SKM-1 (cell line): ENCODE results near the gene PGGT1B.
"Not testable (repeated sequence)": the region's sequence is repeated elsewhere in the genome, so short reads cannot be mapped to it uniquely, and the experiment has no call there.

ENCODE experiments used
- DNase-seq: peaks from one replicate; lab custom pipeline; 2025; ENCODE audit not compliant: unreplicated experiment; lab: John Stamatoyannopoulos, UW

The PGGT1B gene

DNA sequence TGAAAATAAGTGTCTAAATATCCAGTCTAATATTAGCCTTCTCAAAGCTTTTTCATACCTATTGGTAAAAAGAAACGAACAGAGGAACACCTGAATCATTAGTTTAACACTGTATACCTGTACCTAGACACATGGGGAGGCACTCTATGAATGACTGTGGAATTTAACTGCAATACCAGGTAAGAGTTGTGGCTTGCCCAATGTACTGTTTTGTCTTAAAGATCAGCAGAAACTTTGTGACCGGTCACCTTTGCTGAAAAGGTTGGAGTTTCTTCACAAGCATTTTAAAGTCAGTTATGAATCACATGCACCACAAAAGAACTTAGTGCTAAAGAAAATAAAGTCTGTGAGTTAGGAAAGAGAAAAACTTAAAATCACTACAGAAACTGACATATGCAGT, 2.4 kb downstream of the PGGT1B start:
- DNase-seq = no peak

DNA sequence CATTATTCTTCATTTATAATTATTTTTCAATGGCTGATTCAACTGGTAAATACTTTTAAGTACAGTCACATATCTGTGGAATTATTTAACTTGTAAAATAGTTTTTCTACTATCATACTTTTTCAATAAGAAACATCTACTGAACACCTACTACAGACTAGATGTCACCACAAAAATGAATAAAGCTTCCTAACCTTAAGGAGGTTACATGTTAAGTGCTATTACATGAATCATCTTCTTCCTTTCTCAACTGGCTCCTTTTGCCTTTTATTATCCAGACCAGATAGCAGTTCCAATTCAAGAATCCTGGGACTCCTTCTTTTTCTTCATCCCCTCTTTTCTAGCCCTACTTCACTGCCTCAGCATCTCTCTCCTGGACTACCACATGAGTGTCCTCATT, 4.7 kb downstream of the PGGT1B start:
- DNase-seq = no peak

DNA sequence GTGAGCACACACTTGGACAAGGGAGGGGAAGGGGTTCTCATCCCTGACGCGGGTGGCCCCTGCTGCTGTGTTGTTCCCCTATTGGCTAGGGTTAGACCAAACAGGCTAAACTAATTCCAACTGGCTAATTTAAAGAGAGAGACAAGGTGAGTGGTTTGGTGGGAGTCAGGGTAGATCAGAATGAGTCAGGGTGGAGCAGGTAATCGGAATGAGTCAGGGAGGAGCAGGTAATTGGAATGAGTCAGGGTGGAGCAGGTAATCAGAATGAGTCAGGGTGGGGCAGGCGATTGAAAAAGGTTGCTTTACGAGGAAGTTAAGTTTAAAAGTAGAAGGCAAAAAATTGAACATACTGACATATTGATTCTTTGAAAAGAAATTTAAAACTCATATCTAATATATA, 13.3 kb downstream of the PGGT1B start:
- not testable (repeated sequence) for DNase-seq

DNA sequence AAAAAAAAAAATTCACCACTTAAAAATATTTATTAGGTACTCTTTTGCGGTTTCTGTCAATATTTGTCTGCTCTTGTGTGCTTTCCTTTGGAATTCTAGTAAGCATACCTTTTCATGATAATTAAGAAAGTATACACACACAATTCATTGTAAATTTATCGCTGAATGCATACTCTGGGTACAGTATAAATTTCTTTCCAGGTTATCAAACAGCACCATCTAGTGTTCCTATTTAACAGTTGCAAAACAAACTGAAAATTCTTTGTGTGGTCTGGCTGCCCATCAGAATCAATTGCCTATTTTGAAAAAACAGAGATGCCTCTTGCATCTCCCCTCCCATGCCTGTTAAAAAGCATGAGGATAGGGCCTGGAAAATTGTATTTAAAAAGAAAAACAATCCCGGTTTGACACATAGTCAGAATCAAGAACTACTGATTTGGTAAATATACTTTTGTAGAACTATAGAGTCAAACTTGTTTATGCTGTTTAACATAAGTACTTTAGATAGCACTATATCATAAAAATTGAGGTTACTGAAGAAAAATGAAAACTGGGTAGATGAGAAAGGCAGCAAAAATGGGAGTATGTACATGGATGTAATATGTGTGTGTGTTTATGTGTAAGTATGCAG, 16.2 kb downstream of the PGGT1B start:
- DNase-seq = no peak

DNA sequence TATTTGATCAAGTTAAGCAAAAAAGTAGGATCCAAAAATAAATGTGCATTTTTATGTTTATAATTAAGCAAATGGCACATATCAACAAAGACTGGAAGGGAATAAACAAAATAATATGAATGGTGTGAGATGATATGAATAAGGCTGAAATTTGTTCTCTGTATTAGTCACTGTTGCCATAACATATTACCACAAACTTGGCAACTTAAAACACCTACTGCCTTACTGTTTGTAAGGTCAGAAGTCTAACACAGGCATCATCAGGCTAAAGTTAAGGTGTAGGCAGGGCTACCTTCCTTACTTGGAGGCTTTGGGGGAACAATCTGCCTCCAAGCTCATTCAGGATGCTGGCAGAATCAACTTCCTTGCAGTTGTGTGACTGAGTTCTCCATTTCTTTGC, 19.3 kb downstream of the PGGT1B start:
- no peak for DNase-seq

DNA sequence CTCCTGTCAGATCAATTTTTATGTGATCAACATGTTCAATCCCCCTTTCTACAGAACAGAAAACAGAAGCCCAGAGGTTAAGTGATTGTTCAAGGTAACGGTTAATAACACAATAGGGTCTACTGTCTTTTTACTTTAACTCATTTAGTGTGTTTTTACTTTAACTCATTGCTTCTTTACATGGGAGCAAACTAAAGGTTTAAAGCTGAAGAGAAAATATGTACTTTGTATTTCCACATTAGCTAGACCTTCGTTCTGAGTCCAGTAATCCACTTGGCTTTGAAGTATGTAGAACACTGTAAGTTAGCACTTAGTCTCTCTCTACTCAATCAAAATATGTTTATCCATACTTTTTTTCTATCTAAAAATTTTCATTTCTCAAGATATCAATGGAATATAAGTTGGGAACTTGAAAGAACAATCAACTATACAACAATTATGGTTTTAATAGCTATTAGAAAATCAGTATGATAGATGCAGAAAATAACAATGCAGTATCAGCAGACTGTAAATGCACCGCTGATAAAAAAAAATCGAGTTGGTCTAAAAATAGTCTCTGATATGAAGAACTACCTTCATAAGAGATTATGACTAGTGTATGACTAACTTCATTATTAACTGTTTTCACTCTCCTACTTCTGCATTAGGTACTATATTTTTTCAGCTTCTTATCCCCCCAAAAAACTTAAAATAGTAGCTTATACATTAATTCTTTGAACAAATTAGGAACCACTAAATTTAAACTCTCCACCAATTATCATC, 20.6 kb downstream of the PGGT1B start:
- no peak for DNase-seq

DNA sequence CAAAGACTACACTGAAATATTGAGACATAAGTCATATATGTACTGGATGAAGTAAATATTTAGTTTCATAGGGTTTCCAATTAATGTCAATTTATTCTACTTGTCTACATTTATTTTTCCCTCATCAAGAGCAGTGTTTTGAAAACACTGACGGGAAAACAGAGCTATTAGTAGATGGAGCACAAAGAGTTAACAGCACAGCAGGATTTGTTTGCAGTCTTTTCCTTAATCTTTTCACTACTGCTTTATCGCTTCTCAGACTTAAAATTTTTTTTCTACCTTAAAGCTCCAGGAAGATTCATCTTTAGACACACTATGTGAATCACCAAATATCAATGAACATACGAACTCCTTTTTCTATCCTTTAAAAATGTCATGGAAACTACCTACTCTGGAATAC, 25.6 kb downstream of the PGGT1B start:
- no peak for DNase-seq

DNA sequence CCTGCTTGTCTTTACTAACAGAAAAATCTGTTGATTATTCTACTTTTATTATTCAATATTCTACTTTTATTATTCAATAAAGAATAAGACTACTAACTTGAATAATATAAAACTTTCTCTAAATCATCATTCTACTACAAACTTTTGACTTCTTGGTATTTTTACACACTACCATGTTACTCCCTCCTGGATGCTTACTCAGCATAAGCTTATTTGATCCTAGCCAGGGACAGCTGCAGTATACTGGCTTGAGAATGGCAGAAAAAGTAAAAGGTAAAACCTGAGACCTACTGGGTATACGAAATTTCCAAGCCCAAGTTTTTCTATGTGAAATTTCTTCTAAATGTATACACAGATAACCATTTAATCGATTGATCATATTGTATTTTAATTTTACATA, 26.1 kb downstream of the PGGT1B start:
- no peak for DNase-seq

DNA sequence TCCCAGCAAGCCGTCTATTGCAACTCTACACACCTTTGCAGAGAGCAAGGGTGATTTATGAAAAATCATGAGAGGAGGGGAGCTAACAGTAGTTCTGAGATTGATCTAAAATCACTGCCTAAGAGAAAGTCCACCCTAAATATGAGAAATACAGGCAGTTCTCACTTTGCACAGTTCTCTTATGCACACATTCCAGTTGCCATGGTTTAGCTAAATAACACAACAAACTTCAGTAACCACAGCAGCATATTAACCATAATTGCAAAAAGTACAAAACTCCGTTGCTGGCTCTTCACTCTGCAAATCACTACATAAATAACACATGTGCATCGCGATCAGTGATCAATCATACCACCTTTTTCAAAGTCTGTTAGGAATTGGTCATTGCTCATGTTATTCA, 31.1 kb downstream of the PGGT1B start:
- DNase-seq = no peak

DNA sequence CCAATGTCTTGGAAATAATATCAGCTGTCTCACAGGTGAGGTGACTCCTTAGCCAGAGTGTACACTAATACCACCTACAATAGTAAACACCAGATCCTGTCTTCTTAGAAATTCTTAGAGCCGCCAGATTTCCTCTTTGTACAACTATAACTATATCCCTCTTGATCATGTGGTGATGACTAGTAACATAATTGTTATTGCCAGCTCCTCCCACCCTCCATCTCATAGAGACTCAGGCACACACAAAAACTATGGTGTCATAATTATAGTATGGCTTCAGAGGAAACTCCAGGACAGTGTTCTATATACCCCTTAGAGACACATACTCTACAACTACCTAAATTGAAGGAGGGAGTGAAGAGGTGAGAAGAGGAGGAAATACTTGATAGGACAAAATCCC, 33.1 kb downstream of the PGGT1B start:
- DNase-seq = no peak

DNA sequence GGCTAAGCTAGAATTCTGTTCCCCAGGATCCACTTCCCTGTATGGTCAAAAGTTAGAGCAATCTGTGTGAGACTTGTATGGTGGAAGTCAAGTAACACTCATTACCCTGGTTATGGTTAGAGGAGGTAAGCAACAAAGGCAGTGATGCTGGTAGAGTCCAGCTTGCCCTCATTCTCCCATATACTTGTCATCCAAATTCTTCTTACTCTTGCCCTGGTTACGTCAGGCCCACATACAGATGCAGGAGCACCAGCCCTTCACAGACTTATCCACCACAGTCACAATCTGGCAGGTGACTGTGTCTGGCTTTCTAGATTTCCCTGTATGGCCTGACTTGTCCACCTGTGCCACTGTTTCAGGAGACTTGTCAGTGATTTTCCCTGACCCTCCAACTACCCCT, 35.4 kb downstream of the PGGT1B start:
- DNase-seq = no peak

DNA sequence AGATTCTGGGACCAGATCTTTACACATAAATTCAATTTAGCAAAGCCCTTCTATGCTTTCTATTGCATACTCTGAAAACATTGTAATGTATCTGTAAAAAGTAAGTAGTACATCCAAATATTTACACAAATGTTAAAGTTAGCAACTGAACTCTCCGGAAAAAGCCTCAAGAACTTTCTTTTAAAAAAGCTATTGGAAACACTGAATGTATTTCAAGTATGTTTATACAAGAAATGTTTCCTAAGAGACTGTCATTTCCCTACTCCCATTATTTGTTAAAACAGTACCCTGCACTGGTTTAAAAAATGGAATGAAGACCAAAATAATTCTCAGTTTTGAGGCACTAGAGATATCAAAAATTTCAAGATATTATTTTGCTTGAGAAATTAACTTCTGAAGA, 48.1 kb downstream of the PGGT1B start:
- DNase-seq = no peak

DNA sequence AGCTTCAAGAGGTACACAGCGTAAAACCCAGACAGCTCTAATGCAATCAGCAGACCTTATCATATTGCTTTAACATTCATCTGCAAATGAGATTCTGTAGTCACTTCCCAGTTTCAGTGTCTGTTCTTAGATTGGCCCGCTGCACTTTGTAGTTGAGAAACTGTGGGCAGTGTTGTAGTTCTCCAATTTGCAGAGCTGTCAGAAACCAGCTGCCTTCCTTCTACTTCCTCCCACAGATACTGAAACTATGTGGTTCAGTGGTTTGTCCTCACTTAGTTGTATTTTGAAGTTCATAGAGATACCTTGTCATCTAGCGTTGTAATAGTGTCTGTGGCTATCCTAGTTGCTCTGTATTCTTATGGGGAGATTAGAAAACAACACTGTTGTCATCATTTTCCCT, 53.4 kb downstream of the PGGT1B start:
- DNase-seq = peak; percentile 94

DNA sequence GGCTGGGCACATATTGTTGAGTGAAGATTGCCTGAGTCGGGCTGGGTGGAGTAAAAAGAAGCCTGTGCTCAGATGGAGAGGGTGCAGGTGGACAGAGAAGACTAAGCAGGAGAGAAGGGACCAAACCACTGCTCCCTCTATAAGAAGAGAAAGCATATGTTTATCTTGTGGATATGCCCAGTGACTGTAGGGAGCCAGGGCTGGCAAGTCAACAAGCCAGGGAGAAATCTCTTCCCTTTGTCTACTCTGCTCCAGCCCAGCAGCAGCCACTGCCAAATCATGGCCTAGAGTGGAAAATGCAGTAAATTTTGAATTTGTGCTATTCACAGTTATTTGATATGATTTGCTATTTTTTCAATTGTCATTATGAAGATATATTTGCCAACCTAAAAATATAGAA, 59.7 kb downstream of the PGGT1B start:
- DNase-seq = no peak

DNA sequence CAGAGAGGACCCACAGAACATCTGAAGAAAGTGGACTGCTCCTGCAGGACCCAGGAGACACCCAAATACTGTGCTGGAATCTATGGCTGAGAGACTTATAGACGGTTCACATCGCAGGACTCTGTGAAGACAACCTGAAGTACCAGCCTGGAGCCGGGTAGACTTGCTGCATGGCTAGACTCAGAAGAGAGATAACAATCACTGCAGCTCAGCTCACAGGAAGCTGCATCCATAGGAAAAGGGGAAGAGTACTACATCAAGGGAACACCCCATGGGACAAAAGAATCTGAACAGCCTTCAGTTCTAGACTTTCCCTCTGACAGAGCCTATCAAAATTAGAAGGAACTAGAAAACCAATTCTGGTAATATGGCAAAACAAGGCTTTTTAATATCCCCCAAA, 66.5 kb downstream of the PGGT1B start:
- DNase-seq = no peak

DNA sequence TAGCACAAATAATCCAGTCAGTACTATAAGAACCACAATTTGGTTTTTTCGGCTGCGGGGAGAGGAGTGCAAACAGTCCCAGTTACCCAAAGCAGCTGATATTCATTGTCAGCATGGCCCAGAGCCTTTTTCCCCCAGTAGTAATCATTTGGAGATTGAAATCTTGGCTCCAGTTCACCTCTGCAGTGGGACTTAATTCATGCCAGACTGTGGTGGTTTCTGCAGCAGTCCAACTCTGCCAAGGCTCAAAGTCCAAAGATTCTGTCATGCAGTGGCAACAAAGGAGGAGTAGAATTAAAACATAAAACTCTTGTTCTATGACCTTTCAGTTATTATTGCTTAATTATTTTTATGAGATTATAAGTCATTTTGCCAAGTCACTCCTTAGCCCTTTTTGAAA, 68.0 kb downstream of the PGGT1B start:
- DNase-seq = no peak

DNA sequence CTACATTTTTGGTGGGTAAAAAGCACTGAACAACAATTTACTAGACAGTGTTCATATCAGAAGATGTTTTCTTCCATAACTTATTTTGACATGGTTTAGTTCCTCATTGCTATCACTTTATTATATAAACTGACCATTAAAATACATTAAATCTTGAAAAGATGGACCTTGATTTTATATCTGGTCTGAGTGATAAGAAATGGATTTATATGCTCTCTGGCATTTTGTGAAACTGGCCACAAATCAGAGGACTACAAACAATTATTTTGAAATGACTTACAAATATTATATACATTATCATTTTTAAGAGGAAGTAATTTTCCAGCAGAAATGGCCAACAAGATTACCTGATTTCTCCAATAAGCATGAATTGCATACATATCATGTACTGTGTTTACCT, 69.4 kb downstream of the PGGT1B start:
- DNase-seq = no peak

DNA sequence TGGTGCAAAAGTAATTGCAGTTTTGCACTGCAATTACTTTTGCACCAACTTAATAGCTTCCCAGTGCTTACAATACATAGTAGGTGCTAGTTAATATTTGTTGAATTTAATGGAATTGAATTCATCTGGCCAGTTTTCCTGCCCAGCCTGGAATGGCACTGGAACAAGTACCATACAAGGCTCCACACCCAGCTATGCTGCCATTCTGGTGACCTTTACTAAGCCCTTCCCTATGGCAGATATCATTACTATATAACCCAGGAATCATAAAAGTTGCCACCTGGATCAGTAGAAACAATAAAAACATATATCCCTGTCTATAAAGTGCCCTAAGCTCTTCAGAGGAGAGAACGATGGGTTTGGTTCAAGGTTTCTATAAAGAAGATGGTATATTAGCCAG, 70.6 kb downstream of the PGGT1B start:
- no peak for DNase-seq

DNA sequence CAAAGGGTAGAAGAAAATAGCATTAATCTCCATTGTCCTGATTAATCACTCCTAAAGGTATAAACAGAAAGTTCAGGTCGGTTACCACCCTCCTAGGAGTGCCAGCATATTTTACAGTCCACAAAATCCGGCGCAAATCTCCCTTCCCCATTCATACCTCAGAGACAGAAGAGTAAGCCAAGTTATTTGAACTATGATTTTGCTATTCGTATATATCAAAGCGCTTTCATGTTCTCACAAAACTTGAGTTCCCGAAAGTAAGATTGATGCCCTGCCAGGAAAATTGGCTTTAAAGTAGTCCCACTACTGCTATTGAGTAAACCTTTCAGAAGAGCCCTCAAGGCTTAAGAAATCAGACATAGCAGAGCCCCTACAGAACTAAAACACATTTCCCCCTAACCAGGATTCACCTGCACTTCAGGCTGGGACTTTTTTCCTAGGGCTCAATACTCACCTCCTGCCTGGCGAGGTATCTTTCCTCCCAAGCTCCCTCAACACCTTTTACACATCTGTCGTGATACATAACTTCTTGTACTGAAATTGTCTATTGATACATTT, 71.1 kb downstream of the PGGT1B start:
- DNase-seq = no peak

DNA sequence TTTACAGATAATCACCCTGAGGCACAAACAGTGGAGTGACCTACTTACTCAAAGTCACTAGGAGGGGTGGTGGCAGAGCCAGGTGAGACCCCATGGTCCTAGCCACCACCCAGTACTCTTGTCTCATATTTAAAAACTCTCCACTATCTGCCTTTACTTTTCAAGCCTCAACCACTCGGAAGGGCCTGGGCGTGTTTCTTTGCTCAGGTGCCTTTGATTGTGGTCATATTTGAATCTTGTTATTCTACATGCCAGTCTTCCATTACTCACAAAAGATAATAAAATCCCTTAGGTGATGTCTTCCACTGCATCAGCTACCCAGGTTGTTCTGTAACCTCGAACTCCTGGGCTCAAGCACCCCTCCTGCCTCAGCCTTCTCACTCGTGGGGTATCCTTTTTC, 72.3 kb downstream of the PGGT1B start:
- DNase-seq = no peak

DNA sequence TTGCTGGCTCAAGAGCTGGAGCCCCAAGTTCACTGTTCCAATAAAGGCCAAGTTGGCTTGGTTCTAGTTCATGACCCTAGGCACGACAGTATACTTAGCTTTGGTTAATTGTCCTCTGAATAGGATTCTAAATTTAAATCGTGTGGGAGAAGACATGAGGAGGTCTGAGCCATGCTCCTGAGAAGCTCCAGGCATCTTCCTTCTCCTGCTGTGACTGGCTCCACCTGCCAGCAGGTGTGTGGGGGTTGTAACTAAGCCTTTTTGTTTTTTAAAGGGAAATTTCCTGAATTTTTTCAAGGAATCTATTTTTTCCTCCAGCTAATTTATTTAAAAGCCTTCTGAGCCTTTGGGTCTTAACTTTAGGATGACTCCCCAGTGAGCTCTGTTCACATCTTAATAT, 72.8 kb downstream of the PGGT1B start:
- DNase-seq = no peak

DNA sequence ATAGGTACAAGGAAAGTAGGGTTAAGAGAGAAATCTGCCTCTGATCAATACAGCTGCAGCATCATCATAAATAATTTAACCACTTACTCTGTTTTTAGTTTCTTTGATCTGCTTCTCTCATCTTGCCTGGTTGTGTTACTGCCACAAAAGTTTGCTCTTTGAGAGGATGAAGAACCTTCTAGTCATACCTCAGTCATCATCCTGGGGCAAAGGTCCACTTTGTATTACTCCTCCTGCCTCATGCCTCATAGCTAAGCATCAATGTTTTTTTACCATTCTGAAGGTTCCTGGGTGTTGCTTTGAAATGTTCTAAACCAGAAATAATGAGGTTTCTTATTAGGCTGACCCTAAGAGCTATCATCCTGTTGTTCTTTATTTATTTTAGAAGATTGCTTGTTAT, 75.9 kb downstream of the PGGT1B start:
- no peak for DNase-seq

DNA sequence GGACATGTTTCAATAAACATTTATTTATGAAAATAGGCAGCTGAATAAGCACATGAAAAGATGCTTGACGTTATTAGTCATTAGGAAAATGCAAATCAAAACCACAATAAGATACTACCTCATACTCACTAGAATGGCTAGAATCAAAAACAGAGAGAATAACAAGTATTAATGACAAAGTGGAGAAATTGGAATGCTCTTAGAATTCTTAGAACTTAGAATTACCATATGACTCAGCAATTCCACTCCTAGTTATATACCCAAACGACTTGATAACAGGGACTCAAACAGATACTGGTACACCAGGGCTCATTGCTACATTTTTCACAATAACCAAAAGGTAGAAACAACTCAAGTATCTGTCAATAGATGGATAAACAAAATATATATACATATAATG, 77.9 kb downstream of the PGGT1B start:
- no peak for DNase-seq
